Measurements from ENCODE around the gene TMEM42.

The TMEM42 gene

GRCh38 chr3:44865272-44866035 is 3.7 kb downstream of the TMEM42 start:
- TF ChIP-seq CTCF (IDR thresholded peaks at IDR 0.05), result no peak

- no peak for TF ChIP-seq CTCF (IDR thresholded peaks at IDR 0.05)
Measured at GRCh38 chr3:44867421-44868111, 5.9 kb downstream of the TMEM42 start.

- no peak for TF ChIP-seq CTCF (IDR thresholded peaks at IDR 0.05)
Measured at GRCh38 chr3:44870375-44871061, 8.8 kb downstream of the TMEM42 start.

- no peak for TF ChIP-seq CTCF (IDR thresholded peaks at IDR 0.05)
Measured at GRCh38 chr3:44874308-44874707, 12.6 kb downstream of the TMEM42 start, which contains the start of gene TGM4. Gene TGM4 (plus strand): TSS chr3:44874608. CDS start chr3:44874679, 71 bp downstream.

GRCh38 chr3:44875596-44875995 is 13.9 kb downstream of the TMEM42 start:
- no peak for TF ChIP-seq CTCF (IDR thresholded peaks at IDR 0.05)

- TF ChIP-seq CTCF (IDR thresholded peaks at IDR 0.05), result no peak
Measured at GRCh38 chr3:44877333-44877732, 15.6 kb downstream of the TMEM42 start.

- no peak for TF ChIP-seq CTCF (IDR thresholded peaks at IDR 0.05)
Measured at GRCh38 chr3:44880284-44880683, 18.6 kb downstream of the TMEM42 start.
